Esophagus squamous epithelium (tissue), 5 donors: ENCODE results near the gene A4GALT. TPM values are rescaled to one million over a fixed set of nuclear protein-coding genes. Genes with fewer than 3 reads are reported as not detected.
"Not testable (repeated sequence)": the region's sequence is repeated elsewhere in the genome, so short reads cannot be mapped to it uniquely, and the experiment has no call there.

Experiments used
- DNase-seq: peaks from one replicate; lab custom pipeline; 2025; lab: John Stamatoyannopoulos, UW
- H3K27ac ChIP-seq, 4 donors: fragments of 200-600 bp; sonication (generic); one replicate each; pipeline ENCODE4 v1.5.1; 2016 to 2019; ENCODE audit warnings: mild to moderate bottlenecking in 1 of 4
- H3K27me3 ChIP-seq, 4 donors: fragments of 200-600 bp; sonication (generic); 1 replicate in 3 of 4; 2 replicates in 1 of 4; pipeline versions ENCODE4 v1.5.1 to v1.6.0; 2017 to 2021; ENCODE audit warnings: antibody characterized with exemption in 1 of 4
- H3K36me3 ChIP-seq, 3 donors: fragments of 200-600 bp; sonication (generic); one replicate each; pipeline ENCODE4 v1.5.1; 2016 to 2019
- H3K4me1 ChIP-seq, 3 donors: fragments of 200-600 bp; sonication (generic); one replicate each; pipeline ENCODE4 v1.5.1; 2017 to 2019
- H3K4me3 ChIP-seq, 4 donors: fragments of 200-600 bp; sonication (generic); 1 replicate in 3 of 4; 2 replicates in 1 of 4; pipeline ENCODE4 v1.5.1; 2016 to 2019; ENCODE audit warnings: mild to moderate bottlenecking in 2 of 4, moderate library complexity in 1 of 4
- H3K9me3 ChIP-seq, 3 donors: fragments of 200-600 bp; sonication (generic); one replicate each; pipeline ENCODE4 v1.5.1; 2016 to 2019
- CTCF ChIP-seq, 6 experiments: fragments of 450-650 bp in 4 of 6; fragments of 200-600 bp in 2 of 6; sonication (generic) in 2 of 6; IDR thresholded peaks; one replicate each; pipeline ENCODE4 v1.5.1; 2016 to 2019; ENCODE audit warnings: antibody characterized with exemption in 6 of 6, mild to moderate bottlenecking in 4 of 6, moderate library complexity in 4 of 6
- POLR2A ChIP-seq, 4 donors: fragments of 450-650 bp; IDR thresholded peaks; one replicate each; pipeline ENCODE4 v1.6.1; 2017; ENCODE audit warnings: antibody characterized with exemption in 4 of 4, mild to moderate bottlenecking in 4 of 4, moderate library complexity in 3 of 4
- WGBS, 2 donors: methylation state at CpG; one replicate each; pipeline ENCODE4 v1.1.5; 2018; 5-methylcytosine and 5-hydroxymethylcytosine counted together
- intact Hi-C: fragments of 100-400 bp; cut with DNase I; formaldehyde crosslinking; loops from one replicate; pipeline ENCODE4 v1.15.0; 2022
- total RNA-seq, 4 donors: library from RNA; depleted of rRNA; stranded (reverse); fragments of >200 nt; gene quantifications; one replicate each; pipeline ENCODE4 v1.1.0, GENCODE V29; 2016
- donor health status: DM: yes; HTN: yes; CAD: no.

The A4GALT gene
- total RNA-seq, 4 donors from 2014 or later: 13.9 to 22.0 (median 17.6) TPM

- no peaks in the 10 kb centered on the region for H3K36me3 ChIP-seq
- peak overlapping the region in 2 of 4 donors; percentile 59 to 62 for H3K27ac ChIP-seq
- no peaks in the 10 kb centered on the region for H3K27me3 ChIP-seq
- intact Hi-C loops: no loop called here
- no peak overlapping the region for H3K4me3 ChIP-seq
- TF ChIP-seq CTCF (IDR thresholded peaks at IDR 0.05) (peak in 1 of 6 experiments; percentile 18), POLR2A (IDR thresholded peaks at IDR 0.05) (no peak)
- no peak for DNase-seq
- H3K4me1 ChIP-seq: peaks cover 0 to 36% (median 11%) of the 10 kb centered on the region in 3 donors
- H3K9me3 ChIP-seq: no peaks in the 10 kb centered on the region
- 57 to 67% methylated on average over 13 to 14 of the region's 23 CpGs for WGBS, 2 donors
These were observed 38.4 kb upstream of the A4GALT start for GRCh38 chr22:42758931-42759629.

- Histone ChIP-seq H3K4me1 (peaks cover 0 to 67% (median 24%) of the 10 kb centered on the region in 3 donors), H3K27ac (peak overlapping the region in 3 of 4 donors; percentile 28 to 80 (median 77))
- H3K27me3 ChIP-seq, H3K4me3 ChIP-seq, intact Hi-C loops, DNase-seq, H3K36me3 ChIP-seq, H3K9me3 ChIP-seq: not testable (repeated sequence)
- WGBS, 2 donors: 45 to 46% methylated on average over 4 to 5 of the region's 5 CpGs
These were observed 34.9 kb upstream of the A4GALT start for GRCh38 chr22:42755553-42755952.

- peaks cover 0 to 71% (median 24%) of the 10 kb centered on the region in 3 donors for H3K4me1 ChIP-seq
- DNase-seq, H3K36me3 ChIP-seq, H3K27me3 ChIP-seq, H3K4me3 ChIP-seq, H3K9me3 ChIP-seq, intact Hi-C loops: not testable (repeated sequence)
- peak overlapping the region in 3 of 4 donors; percentile 44 to 80 (median 77) for H3K27ac ChIP-seq
- 67 to 84% methylated on average over 5 to 12 of the region's 16 CpGs for WGBS, 2 donors
These were observed 34.5 kb upstream of the A4GALT start for GRCh38 chr22:42755121-42755520.

- Histone ChIP-seq H3K9me3 (no peaks in the 10 kb centered on the region), H3K4me1 (peaks cover 0 to 73% (median 24%) of the 10 kb centered on the region in 3 donors), H3K27me3 (no peaks in the 10 kb centered on the region), H3K27ac (peak overlapping the region; percentile 47 to 80 (median 62)), H3K36me3 (no peaks in the 10 kb centered on the region), H3K4me3 (no peak overlapping the region)
- intact Hi-C loops: no loop called here
- WGBS, 2 donors: 31 to 46% methylated on average over 6 of the region's 6 CpGs
- no peak for TF ChIP-seq POLR2A (IDR thresholded peaks at IDR 0.05)
- no peak for TF ChIP-seq CTCF (IDR thresholded peaks at IDR 0.05)
- DNase-seq: no peak
These were observed 34.0 kb upstream of the A4GALT start for GRCh38 chr22:42754658-42755057.

GRCh38 chr22:42752912-42753311, 32.2 kb upstream of the A4GALT start:
- no peak for TF ChIP-seq CTCF (IDR thresholded peaks at IDR 0.05)
- TF ChIP-seq POLR2A (IDR thresholded peaks at IDR 0.05): no peak
- Histone ChIP-seq H3K4me1 (peaks cover 3 to 83% (median 38%) of the 10 kb centered on the region in 3 donors), H3K4me3 (no peak overlapping the region), H3K27me3 (no peaks in the 10 kb centered on the region), H3K36me3 (no peaks in the 10 kb centered on the region), H3K9me3 (no peaks in the 10 kb centered on the region), H3K27ac (peak overlapping the region; percentile 63 to 80 (median 70))
- intact Hi-C loops: no loop called here
- WGBS, 2 donors: 76 to 93% methylated on average over 7 of the region's 7 CpGs
- no peak for DNase-seq

- H3K27me3 ChIP-seq: no peaks in the 10 kb centered on the region
- no peaks in the 10 kb centered on the region for H3K9me3 ChIP-seq
- no peaks in the 10 kb centered on the region for H3K36me3 ChIP-seq
- no peak for DNase-seq
- peaks cover 3 to 89% (median 43%) of the 10 kb centered on the region in 3 donors for H3K4me1 ChIP-seq
- 50 to 61% methylated on average over 5 to 7 of the region's 12 CpGs for WGBS, 2 donors
- TF ChIP-seq CTCF (IDR thresholded peaks at IDR 0.05) (no peak), POLR2A (IDR thresholded peaks at IDR 0.05) (no peak)
- H3K27ac ChIP-seq: peak overlapping the region; percentile 63 to 80 (median 70)
- intact Hi-C loops: no loop called here
- H3K4me3 ChIP-seq: no peak overlapping the region
These were observed 31.6 kb upstream of the A4GALT start for GRCh38 chr22:42752230-42752746.

GRCh38 chr22:42750421-42750820, 29.8 kb upstream of the A4GALT start:
- H3K27ac ChIP-seq: peak overlapping the region in 1 of 4 donors; percentile 75
- H3K36me3 ChIP-seq, DNase-seq, H3K4me3 ChIP-seq, H3K9me3 ChIP-seq, intact Hi-C loops, H3K27me3 ChIP-seq: not testable (repeated sequence)
- no CpG with 5 or more reads among the region's 28 CpGs for WGBS, 2 donors
- H3K4me1 ChIP-seq: peaks cover 3 to 80% (median 37%) of the 10 kb centered on the region in 3 donors
